ENCODE data around the gene CUL4B. TPM values are rescaled to one million over a fixed set of nuclear protein-coding genes. Genes with fewer than 3 reads are reported as not detected.

Gene CUL4B
- total and polyA plus RNA-seq, 2 experiments from 2014 or later, result 22.9 to 32.2 TPM

- Histone ChIP-seq H3K9me3 (ENCODE audit: low read depth) (no peaks in the 10 kb centered on the region), H3K4me1 (ENCODE audit: low read depth) (no peaks in the 10 kb centered on the region), H3K36me3 (no peaks in the 10 kb centered on the region), H3K4me3 (no peak overlapping the region), H3K27ac (no peak overlapping the region), H3K27me3 (no peaks in the 10 kb centered on the region)
- TF ChIP-seq CTCF (IDR thresholded peaks at IDR 0.05; ENCODE audit: low read depth, low read length), result no peak
- DNase-seq (ENCODE audit: low read depth in 1 of 2, low spot score in 1 of 2), result no peak
These were observed 9.3 kb upstream of the CUL4B start for GRCh38 chrX:120570011-120570600.

- no peaks in the 10 kb centered on the region for H3K27me3 ChIP-seq
- H3K4me3 ChIP-seq, result no peak overlapping the region
- no peak overlapping the region for H3K27ac ChIP-seq
- H3K36me3 ChIP-seq, result no peaks in the 10 kb centered on the region
- no peak for TF ChIP-seq CTCF (IDR thresholded peaks at IDR 0.05; ENCODE audit: low read depth, low read length)
- DNase-seq (ENCODE audit: low read depth in 1 of 2, low spot score in 1 of 2), result no peak
- no peaks in the 10 kb centered on the region for H3K4me1 ChIP-seq (ENCODE audit: low read depth)
- H3K9me3 ChIP-seq (ENCODE audit: low read depth), result no peaks in the 10 kb centered on the region
These were observed 7.8 kb upstream of the CUL4B start for GRCh38 chrX:120568609-120569008.

GRCh38 chrX:120568035-120568434 is 7.3 kb upstream of the CUL4B start:
- no peak for DNase-seq (ENCODE audit: low read depth in 1 of 2, low spot score in 1 of 2)
- TF ChIP-seq CTCF (IDR thresholded peaks at IDR 0.05; ENCODE audit: low read depth, low read length), result no peak
- Histone ChIP-seq H3K9me3 (ENCODE audit: low read depth) (no peaks in the 10 kb centered on the region), H3K4me3 (no peak overlapping the region), H3K27me3 (no peaks in the 10 kb centered on the region), H3K36me3 (no peaks in the 10 kb centered on the region), H3K4me1 (ENCODE audit: low read depth) (no peaks in the 10 kb centered on the region), H3K27ac (no peak overlapping the region)

- Histone ChIP-seq H3K36me3 (no peaks in the 10 kb centered on the region), H3K9me3 (ENCODE audit: low read depth) (no peaks in the 10 kb centered on the region), H3K4me3 (no peak overlapping the region), H3K27me3 (no peaks in the 10 kb centered on the region), H3K27ac (no peak overlapping the region), H3K4me1 (ENCODE audit: low read depth) (no peaks in the 10 kb centered on the region)
- no peak for TF ChIP-seq CTCF (IDR thresholded peaks at IDR 0.05; ENCODE audit: low read depth, low read length)
- DNase-seq (ENCODE audit: low read depth in 1 of 2, low spot score in 1 of 2), result no peak
These were observed 6.1 kb upstream of the CUL4B start for GRCh38 chrX:120566817-120567216.

GRCh38 chrX:120564925-120565324 is 4.2 kb upstream of the CUL4B start:
- H3K27me3 ChIP-seq, result no peaks in the 10 kb centered on the region

More at GRCh38 chrX:120564925-120565324, 4.2 kb upstream of the CUL4B start:
- no peak for TF ChIP-seq CTCF (IDR thresholded peaks at IDR 0.05; ENCODE audit: low read depth, low read length)
- no peak for DNase-seq (ENCODE audit: low read depth in 1 of 2, low spot score in 1 of 2)
- Histone ChIP-seq H3K27ac (no peak overlapping the region), H3K36me3 (no peaks in the 10 kb centered on the region), H3K4me3 (no peak overlapping the region), H3K4me1 (ENCODE audit: low read depth) (no peaks in the 10 kb centered on the region), H3K9me3 (ENCODE audit: low read depth) (no peaks in the 10 kb centered on the region)

Measured in cardiac muscle cell (in vitro differentiated cells and primary cell).